ENCODE data around the gene ATG4A. TPM values are rescaled to one million over a fixed set of nuclear protein-coding genes. Genes with fewer than 3 reads are reported as not detected.

Gene ATG4A
- total RNA-seq, 1 donor from 2014 or later = 8.4 TPM

GRCh38 chrX:108123591-108124366, 32.2 kb downstream of the ATG4A start:
- no peak for DNase-seq

- DNase-seq = no peak
Observed at GRCh38 chrX:108126661-108127060, 35.1 kb downstream of the ATG4A start.

DNA sequence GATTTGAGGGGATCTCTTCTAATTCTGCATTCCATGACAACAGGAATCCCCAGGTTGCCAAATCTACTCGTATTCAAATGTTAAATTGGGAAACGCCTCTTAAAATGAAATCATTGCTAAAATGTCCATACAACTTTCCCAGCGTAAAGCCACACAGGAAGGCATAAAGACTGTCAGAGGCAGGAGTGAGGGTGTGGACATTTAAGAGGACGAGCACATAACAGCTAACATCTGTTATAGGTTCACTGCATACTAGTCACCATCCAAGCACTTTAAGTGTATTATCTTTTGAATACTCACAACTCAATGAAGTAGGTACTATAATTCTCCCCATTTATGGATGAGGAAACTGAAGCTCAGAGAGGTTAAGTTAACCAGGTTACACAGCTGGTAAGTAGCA, 35.6 kb downstream of the ATG4A start:
- DNase-seq = no peak

GRCh38 chrX:108130889-108131288, 39.3 kb downstream of the ATG4A start:
- no peak for DNase-seq

- DNase-seq = no peak
Observed at GRCh38 chrX:108131471-108131870, 39.9 kb downstream of the ATG4A start.

- no peak for DNase-seq
Observed at GRCh38 chrX:108132034-108132433, 40.5 kb downstream of the ATG4A start.

DNA sequence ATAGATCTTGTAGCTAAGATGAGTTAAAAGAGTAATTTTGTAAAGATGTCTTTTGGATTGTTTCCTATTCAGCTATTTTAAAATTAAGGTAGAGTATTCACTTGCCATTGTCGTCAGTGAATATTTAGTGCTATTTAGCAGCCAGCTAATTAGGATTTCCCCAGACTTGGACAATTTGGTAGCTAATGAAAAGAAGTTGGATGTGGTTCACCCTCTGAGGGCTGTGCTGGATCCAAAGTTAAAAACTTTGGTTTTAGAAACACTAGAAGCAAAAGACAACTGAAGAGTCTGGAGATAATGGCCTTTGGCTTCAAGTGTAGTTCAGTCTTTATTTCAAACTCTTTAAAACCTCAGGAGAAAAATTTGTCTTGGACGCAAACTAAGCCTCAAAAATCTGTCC, 41.3 kb downstream of the ATG4A start:
- no peak for DNase-seq

GRCh38 chrX:108134724-108135123, 43.1 kb downstream of the ATG4A start:
- DNase-seq = no peak

GRCh38 chrX:108138814-108139702, 47.5 kb downstream of the ATG4A start:
- no peak for DNase-seq

GRCh38 chrX:108148524-108148923, 56.9 kb downstream of the ATG4A start:
- DNase-seq = no peak

GRCh38 chrX:108156082-108156481, 64.5 kb downstream of the ATG4A start:
- DNase-seq = no peak

DNA sequence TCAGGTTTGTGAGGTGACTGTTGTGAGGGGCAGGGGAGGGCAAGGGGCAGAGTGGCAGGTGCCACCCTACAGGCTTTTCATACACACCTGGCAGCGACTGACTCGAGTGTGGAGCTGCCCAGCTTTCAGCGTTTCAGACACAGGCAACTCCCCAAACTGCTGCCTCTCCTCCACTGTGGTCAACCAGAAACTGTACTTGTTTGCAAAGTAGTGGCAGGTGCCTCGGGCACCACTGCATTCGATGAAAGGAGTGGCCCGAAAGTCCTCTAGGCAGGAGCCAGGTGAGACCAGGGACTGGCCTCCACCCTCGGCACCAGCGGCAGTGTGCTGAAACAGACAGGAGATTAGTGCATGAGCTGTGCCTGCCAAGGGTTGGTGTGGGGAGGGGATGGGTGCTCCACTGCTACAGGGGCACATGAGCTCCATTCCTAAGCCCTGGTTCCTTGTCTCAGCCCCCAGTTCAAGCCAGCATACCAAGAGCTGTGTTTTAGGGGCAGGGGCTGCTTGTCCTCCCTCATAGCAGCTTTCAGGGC, 65.4 kb downstream of the ATG4A start:
- DNase-seq = no peak

DNA sequence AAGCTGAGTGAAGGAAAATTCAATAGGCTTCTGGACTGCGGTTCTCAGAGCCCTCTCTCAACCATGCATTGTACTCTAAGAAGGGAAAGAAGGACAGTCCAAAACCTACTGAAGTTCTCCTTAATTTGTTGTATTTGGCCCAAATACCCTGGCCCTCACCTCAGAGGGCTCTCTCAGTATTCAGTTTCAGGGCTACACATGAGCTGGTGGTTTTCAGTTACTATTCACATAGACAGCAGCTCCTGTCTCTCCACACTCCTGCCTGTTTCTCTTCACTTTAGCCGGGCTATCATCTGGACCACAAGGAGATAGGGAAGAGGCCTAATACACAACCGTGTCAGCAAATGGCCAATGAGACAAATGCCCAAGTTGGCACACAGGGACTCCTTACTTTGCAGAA, 66.0 kb downstream of the ATG4A start:
- DNase-seq = no peak

GRCh38 chrX:108159028-108159670, 67.6 kb downstream of the ATG4A start:
- DNase-seq = no peak

DNA sequence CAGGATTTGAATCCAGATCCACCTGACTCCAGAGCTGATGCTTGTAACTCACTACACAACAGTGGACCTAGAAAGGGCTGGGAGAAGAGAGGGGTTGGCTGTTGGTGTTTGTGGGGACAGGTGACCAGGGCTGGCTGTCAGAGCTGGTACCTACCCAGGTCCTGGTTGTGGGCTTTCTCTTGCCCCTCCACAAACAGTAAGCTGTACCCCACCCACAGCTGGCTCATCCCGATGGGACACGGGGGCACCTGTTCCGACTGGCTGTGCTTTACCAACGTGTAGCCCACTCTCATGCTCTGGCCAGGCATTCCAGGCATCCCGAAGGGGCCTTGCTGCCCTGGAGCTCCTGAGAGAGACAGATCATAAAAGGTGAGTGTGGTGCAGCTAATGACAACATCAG, 68.7 kb downstream of the ATG4A start:
- DNase-seq = no peak

DNA sequence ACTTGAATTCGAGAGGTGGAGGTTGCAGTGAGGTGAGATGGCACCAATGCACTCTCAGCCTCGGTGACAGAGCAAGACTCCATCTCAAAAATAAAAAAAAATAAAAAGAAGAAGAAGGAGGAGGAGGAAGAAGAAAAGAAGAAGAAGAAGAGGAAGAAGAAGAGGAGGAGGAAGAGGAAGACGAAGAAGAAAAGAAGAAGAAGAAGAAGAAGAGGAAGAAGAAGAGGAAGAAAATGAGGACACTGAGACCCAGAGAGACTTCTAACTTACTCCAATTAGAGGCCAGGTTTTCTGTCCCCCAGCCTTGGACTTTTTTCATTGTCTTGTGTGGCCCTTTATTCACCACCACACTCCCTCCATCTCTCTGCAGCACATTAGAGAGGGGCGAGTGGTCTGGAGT, 70.7 kb downstream of the ATG4A start:
- DNase-seq = no peak

DNA sequence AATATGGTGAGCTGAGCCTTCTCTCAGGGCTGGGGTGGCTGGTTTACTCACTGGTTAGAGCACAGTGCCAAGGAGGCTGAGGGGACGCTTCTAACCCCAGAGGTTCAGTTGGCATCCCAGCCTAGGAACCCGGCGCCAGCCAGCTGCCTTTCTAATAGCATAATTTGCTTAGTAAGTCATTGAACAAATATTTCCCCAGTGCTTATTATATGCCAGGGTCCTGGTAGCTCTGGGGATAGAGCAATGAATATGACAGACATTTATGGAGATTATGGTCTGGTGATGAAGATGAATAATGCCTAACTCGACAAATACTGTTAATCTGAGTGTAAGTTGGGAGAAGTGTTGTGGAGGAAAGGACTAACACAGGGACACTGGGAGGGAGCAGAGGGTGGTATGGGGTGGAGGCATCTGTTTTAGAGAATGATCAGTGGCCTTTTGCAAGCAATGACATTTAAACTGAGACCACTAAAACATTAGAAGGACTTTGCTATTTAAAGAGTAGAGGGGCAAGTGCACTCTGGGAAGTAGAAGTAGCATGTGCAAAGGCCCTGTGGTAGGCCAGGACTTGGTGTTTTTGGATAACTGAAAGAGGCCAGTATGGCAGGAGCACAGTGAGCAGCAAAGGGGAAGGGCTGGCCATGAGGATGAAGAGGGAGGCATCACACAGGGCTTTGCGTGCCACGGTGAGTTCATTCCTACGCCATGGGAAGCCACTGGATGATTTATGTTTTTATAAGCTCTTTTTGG, 71.9 kb downstream of the ATG4A start:
- DNase-seq = no peak

GRCh38 chrX:108165383-108166111, 74.0 kb downstream of the ATG4A start:
- no peak for DNase-seq

GRCh38 chrX:108167211-108167872, 75.8 kb downstream of the ATG4A start:
- no peak for DNase-seq

DNA sequence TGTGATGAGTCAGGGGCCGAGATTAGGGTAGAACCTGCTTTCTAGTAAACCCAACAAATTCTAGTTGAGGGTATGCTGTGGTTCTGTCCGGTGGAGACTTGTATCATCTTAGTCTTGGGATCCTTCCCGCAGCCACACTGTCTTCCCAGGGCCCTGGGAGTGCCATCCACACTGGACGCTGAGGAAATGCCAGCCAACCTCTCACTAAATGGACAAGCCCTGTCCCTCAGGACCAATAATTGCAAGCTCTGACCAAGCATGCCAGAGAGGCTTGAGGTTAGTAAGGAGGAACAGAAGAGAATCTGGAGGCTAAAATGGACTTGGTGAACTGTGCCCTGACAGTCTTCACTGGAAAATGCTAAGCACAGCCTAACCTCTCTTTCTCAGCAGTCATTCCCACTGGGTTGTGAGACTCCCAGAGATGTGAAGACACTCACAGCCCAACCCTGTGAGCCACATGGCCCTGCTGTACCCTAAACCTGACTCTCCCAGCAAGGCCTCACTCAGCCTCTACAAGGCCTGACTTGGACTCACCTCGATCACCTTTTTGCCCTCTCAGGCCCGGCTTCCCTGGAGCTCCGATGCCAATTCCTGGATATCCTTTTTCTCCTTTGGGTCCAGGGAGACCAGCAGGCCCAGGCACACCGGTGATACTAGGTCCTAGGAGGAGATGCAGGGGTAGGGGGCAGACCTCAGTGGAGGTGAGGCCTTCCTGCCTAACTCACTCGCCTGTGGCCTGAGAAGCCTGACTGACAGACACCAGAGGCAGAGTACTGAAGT, 77.6 kb downstream of the ATG4A start:
- no peak for DNase-seq

Measured in occipital lobe (tissue), 2 donors.